Retinal pigment epithelial cell (primary cell): ENCODE results near the gene WIPF1.

Experiments
- DNase-seq: peaks from one replicate; pipeline ENCODE4 v3.0.0-alpha.2; 2010; ENCODE audit warnings: low read depth
- H3K4me3 ChIP-seq: 2 replicates; pipeline ENCODE4 v1.5.1; 2011; ENCODE audit warnings: mild to moderate bottlenecking, low read length, control low read depth, moderate library complexity
- CTCF ChIP-seq: conservative IDR thresholded peaks from 2 replicates; pipeline ENCODE4 v1.5.1; 2011; ENCODE audit warnings: low read depth, low read length, control low read depth, inconsistent platforms

The WIPF1 gene

GRCh38 chr2:174575124-174575776 is 22.4 kb downstream of the WIPF1 start:
- no peak overlapping the region for H3K4me3 ChIP-seq
- TF ChIP-seq CTCF = no peak
- no peak for DNase-seq

- no peak overlapping the region for H3K4me3 ChIP-seq
- TF ChIP-seq CTCF = no peak
- no peak for DNase-seq
Observed at GRCh38 chr2:174574657-174575056, 22.9 kb downstream of the WIPF1 start.

GRCh38 chr2:174573621-174574081 is 24.0 kb downstream of the WIPF1 start:
- no peak overlapping the region for H3K4me3 ChIP-seq
- no peak for TF ChIP-seq CTCF
- no peak for DNase-seq

DNA sequence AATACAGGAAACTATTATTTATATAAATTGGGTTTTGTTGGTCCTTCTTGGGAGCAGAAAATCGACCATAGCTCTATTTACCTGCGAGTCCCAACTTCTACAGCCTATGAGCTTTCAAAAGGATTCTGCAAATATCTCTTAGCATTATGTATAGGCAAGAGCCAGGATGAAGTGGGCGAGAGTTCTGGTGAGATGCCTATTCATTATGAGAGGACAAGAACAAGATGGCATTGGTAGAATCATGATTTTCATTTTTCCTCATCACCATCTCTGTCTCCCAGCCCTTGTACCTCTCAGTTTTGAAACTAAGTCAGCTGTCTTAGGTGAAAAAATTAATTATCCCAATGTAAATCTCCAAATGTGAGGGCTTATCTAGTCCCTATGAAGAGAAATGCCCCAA is 25.0 kb downstream of the WIPF1 start:
- H3K4me3 ChIP-seq = no peak overlapping the region
- DNase-seq = no peak
- no peak for TF ChIP-seq CTCF

DNA sequence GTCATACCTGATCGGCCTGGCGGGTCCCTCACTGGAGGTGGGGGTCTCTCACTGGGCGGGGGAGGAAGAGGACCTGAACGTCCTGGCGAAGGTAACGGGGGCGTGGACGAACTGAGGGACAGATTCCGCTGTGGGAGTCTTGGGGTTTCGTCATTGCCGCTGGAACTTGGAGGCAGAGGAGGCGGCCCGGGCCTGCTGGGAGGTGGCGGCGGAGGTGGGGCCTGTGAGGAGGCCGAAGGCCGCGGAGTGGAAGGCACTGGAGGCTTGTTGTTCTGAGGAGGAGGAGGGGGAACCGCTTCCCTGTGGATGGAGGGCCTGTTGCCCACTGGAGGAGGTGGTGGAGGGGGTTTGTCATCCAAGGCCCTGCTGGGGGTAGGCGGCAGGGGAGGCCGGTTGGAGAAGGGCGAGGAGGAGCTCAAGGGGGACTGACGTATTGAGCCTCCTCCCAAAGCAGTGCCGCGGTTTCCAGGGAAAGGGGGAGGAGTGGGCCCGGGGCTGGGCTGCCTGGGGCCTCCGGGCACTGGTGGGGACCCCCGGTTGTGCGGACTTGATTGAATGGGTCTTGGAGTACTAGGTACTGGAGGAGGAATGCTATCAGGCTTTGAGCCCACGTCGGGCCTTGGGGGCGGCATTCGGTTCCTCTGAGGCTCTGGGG is 25.8 kb downstream of the WIPF1 start:
- DNase-seq = no peak
- no peak for TF ChIP-seq CTCF
- H3K4me3 ChIP-seq = no peak overlapping the region

DNA sequence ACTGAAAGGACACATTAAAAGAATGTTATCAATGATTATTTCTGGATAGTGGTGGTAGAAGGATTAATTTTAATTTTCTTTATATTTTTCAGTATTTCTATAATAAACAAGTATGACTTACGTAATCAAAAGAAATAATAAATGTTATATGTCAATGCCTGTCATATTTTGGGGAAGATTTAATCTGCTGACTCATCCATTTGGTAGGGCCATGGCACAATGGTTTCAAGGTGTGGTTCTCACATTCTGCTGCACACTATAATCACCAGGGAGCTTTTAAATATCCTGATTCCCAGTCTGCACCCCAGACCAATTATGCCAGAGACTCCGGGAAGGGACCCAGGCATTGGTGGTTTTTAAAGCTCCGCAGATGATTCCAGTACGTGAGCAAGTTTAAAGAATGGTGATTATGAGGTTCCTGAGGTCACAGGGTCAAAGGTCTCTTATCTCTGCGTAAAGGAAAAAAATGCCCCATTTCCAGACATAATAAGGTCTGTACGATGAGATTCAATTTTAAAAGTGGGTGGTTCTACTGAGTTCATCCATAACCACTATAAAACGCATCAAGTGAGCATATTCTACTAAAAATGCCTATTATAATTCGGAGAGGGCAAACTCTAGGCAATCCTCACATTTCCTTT is 27.2 kb downstream of the WIPF1 start:
- DNase-seq = no peak
- no peak for TF ChIP-seq CTCF
- no peak overlapping the region for H3K4me3 ChIP-seq

DNA sequence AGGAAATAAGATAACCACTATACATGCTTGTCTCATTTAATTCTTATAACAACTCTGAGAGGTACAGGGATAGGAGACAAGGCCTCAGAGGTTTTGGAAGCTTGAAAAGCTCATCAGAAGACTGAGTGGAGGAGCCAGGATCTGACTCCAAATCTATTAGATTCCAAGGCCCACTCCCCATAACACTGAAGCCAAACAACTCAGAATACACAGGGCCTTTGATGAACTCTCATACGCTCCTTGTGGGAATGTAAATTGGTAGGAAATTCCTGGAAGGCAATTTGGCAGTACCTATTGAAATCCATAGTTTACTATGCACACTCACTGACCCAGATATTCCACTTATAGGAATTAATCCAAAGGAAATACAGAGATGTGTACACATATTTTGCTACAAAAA is 27.9 kb downstream of the WIPF1 start:
- DNase-seq = no peak
- no peak overlapping the region for H3K4me3 ChIP-seq
- TF ChIP-seq CTCF = no peak
